Inferior parietal cortex (tissue), 1 donor: ENCODE measurements around the gene NDUFB6.
"Not testable (repeated sequence)": the region's sequence is repeated elsewhere in the genome, so short reads cannot be mapped to it uniquely, and the experiment has no call there.

ENCODE experiments used
- DNase-seq: peaks from one replicate; pipeline ENCODE4 v3.0.0-alpha.2; 2016; ENCODE audit errors: extremely low spot score

The NDUFB6 gene

DNA sequence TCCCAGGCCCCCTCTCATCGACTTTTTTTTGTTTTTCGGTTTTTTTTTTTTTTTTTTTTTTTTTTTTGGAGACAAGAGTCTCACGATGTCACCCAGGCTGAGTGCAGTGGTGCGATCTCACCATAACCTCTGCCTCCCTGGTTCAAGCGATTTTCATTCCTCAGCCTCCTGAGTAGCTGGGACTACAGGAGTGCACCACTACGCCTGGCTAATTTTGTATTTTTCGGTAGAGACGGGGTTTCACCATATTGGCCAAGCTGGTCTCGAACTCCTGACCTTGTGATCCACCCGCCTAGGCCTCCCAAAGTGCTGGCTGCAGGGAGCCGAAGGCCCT, 48.4 kb downstream of the NDUFB6 start:
- DNase-seq: not testable (repeated sequence)

DNA sequence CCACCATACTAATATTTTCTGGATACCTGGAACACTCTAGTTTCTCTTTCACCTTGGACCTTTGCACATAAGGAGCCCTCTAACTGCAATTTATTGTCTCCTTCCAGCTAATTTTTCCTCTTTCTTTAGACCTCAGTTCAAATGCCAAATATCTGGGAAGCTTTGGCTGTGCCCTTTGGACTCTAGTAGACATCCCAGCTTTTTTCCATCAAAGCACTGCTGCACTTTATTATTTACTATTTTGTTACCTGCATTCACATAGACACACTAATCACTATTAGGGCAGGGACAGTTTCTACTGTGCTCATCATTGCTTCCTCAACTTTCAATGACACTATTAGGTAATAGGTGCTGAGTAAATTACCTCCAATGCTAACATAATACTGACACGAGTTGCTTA, 49.0 kb downstream of the NDUFB6 start:
- DNase-seq: no peak

DNA sequence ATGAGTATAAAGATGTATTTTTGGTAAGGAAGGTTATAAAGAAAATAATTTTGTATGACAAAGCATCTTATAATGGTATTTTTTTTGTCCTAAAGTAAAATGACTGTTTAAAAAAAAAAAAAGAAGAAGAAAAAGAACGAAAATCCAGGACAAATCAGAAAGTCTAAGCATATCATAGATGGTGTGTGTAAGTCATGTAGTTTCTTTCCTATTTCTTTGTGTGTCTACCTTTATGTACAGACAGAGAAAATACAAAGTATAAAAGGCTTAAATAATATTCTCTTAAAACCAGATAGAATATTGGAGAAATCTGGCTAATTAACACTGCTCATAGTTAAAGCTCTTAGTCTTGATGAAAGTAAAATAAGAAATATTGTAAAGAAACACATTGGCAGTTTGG, 54.7 kb downstream of the NDUFB6 start:
- no peak for DNase-seq

DNA sequence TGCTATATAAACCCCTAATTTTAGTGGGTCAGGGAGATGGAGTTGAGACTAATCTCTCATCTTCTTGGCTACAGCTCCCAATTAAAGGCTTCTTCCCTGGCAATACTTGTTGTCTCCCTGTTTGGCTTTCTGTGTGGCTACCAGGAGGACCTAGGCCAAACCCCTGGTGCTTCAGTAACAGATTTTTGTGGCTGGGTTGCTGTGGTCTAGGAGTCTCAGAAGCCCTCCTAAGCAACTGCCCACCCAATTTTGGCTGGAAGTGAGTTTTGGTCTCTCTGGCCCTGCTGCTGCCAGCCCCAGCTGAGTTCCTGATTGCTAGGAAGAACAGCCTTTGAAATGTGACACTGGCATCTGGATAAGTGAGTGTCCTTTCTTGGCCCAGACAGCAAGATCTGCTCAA, 56.7 kb downstream of the NDUFB6 start:
- DNase-seq: no peak

DNA sequence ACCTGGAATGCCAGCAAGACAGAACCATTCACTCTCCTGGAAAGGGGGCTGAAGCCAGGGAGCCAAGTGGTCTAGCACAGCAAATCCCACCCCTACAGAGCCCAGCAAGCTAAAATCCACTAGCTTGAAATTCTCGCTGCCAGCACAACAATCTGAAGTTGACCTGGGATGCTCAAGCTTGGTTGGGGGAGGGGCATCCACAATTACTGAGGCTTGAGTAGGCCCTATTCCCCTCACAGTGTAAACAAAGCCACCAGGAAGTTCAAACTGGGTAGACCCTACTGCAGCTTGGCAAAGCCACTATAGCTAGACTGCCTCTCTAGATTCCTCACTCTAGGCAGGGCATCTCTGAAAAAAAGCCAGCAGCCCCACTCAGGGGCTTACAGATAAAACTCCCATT, 64.2 kb downstream of the NDUFB6 start:
- no peak for DNase-seq

DNA sequence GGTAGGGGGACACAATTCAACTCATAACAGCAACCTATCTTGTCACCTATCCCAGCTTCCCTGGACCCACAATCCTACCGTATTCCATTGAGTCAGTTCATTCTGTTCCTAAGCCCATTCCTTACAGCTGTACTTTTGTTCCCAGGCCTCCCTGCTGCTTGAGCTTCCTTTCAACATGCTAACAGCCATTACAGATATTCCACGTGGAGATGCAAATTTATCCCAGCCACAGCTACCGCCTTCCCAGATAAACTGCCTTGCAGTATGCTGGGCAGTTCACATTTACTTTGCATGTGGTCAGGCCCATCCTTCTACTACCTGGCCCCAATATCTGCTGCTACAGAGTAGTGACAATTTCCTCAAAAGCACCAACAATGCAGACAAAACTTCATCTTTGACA, 70.0 kb downstream of the NDUFB6 start:
- no peak for DNase-seq
